G401 (cell line): ENCODE data around the gene DGKB. TPM values are rescaled to one million over a fixed set of nuclear protein-coding genes. Genes with fewer than 3 reads are reported as not detected.

ENCODE experiments used
- DNase-seq: peaks from one replicate; pipeline ENCODE4 v3.0.0-alpha.2; 2015; ENCODE audit warnings: low spot score
- in situ Hi-C: cut with HindIII; loops from 2 replicates; pipeline ENCODE4 v1.10.0; 2016; ENCODE audit warnings: low sequenced_read_pairs, mixed read lengths
- total RNA-seq: library from RNA; depleted of rRNA; stranded (reverse); fragments of >200 nt; shearing (Covaris generic); gene quantifications from 2 replicates; pipeline ENCODE4 v1.2.3, GENCODE V29; 2014

The DGKB gene
- total RNA-seq, 1 experiment from 2014 or later, result not detected

GRCh38 chr7:14870394-14870793 is 32.2 kb downstream of the DGKB start:
- in situ Hi-C loops, result no loop called here

GRCh38 chr7:14868937-14869336 is 33.6 kb downstream of the DGKB start:
- in situ Hi-C loops, result no loop called here
- DNase-seq, result no peak

More at GRCh38 chr7:14870394-14870793, 32.2 kb downstream of the DGKB start:
- no peak for DNase-seq

GRCh38 chr7:14861456-14861855 is 41.1 kb downstream of the DGKB start:
- in situ Hi-C loops, result no loop called here
- no peak for DNase-seq

- DNase-seq, result no peak
- in situ Hi-C loops, result no loop called here
Observed at GRCh38 chr7:14859267-14859666, 43.3 kb downstream of the DGKB start.

- in situ Hi-C loops, result no loop called here
- no peak for DNase-seq
Observed at GRCh38 chr7:14858866-14859265, 43.7 kb downstream of the DGKB start.

GRCh38 chr7:14858410-14858809 is 44.1 kb downstream of the DGKB start:
- DNase-seq, result no peak
- in situ Hi-C loops, result no loop called here

- in situ Hi-C loops, result no loop called here
- DNase-seq, result no peak
Observed at GRCh38 chr7:14855033-14855794, 47.3 kb downstream of the DGKB start.

- in situ Hi-C loops, result no loop called here
- DNase-seq, result no peak
Observed at GRCh38 chr7:14854471-14854870, 48.1 kb downstream of the DGKB start.

GRCh38 chr7:14851610-14852009 is 50.9 kb downstream of the DGKB start:
- in situ Hi-C loops, result no loop called here
- no peak for DNase-seq

GRCh38 chr7:14850039-14850438 is 52.5 kb downstream of the DGKB start:
- in situ Hi-C loops, result no loop called here
- no peak for DNase-seq

- DNase-seq, result no peak
- in situ Hi-C loops, result no loop called here
Observed at GRCh38 chr7:14846405-14846804, 56.1 kb downstream of the DGKB start.

GRCh38 chr7:14843755-14844154 is 58.8 kb downstream of the DGKB start:
- in situ Hi-C loops, result no loop called here
- no peak for DNase-seq

GRCh38 chr7:14842523-14842922 is 60.0 kb downstream of the DGKB start:
- in situ Hi-C loops, result no loop called here
- no peak for DNase-seq

GRCh38 chr7:14841869-14842268 is 60.7 kb downstream of the DGKB start:
- no peak for DNase-seq
- in situ Hi-C loops, result no loop called here

- no peak for DNase-seq
- in situ Hi-C loops, result no loop called here
Observed at GRCh38 chr7:14841086-14841485, 61.5 kb downstream of the DGKB start.

GRCh38 chr7:14839307-14839706 is 63.2 kb downstream of the DGKB start:
- no peak for DNase-seq
- in situ Hi-C loops, result no loop called here

- in situ Hi-C loops, result no loop called here
- DNase-seq, result no peak
Observed at GRCh38 chr7:14837216-14837615, 65.3 kb downstream of the DGKB start.

- in situ Hi-C loops, result no loop called here
- peak; percentile 51 for DNase-seq
Observed at GRCh38 chr7:14836571-14837189, 65.9 kb downstream of the DGKB start.

- in situ Hi-C loops, result no loop called here
- DNase-seq, result peak; percentile 17
Observed at GRCh38 chr7:14836006-14836405, 66.5 kb downstream of the DGKB start.

GRCh38 chr7:14835384-14835783 is 67.2 kb downstream of the DGKB start:
- peak; percentile 13 for DNase-seq
- in situ Hi-C loops, result no loop called here

- DNase-seq, result no peak
- in situ Hi-C loops, result no loop called here
Observed at GRCh38 chr7:14834883-14835282, 67.7 kb downstream of the DGKB start.
